T follicular helper cell (primary cell): Measurements from ENCODE around the gene TFPT.
A peak's percentile ranks its signal among the peaks of the same experiment; 100 is the strongest.
"Not testable (repeated sequence)": the region's sequence is repeated elsewhere in the genome, so short reads cannot be mapped to it uniquely, and the experiment has no call there.

ENCODE experiments used
- DNase-seq: peaks from one replicate; pipeline ENCODE4 v3.0.0-alpha.2; 2020; ENCODE audit warnings: low read depth

Gene TFPT

DNA sequence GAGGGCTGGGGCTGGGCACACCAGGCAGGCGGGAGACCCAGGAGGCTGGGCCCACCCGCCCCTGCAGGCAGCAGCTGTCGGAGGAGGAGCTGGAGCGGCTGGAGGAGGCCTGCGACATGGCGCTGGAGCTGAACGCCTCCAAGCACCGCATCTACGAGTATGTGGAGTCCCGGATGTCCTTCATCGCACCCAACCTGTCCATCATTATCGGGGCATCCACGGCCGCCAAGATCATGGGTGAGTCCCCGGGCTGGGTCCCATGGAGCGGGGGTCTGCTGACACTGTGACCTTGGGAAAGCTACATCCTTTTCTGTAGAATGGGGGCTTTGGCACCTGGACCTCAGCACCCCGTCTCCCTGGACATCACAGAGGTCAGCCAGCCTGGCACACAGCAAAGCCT, 8.2 kb upstream of the TFPT start:
- DNase-seq: no peak

- no peak for DNase-seq
These were observed 5.8 kb upstream of the TFPT start for GRCh38 chr19:54121259-54121658.

- DNase-seq: peak; percentile 36
These were observed 933 bp downstream of the TFPT start for GRCh38 chr19:54114340-54115108.

GRCh38 chr19:54109651-54110050, 5.8 kb downstream of the TFPT start:
- DNase-seq: no peak

GRCh38 chr19:54108496-54108895, 7.0 kb downstream of the TFPT start:
- no peak for DNase-seq

- DNase-seq: no peak
These were observed 7.5 kb downstream of the TFPT start for GRCh38 chr19:54107876-54108490.

GRCh38 chr19:54106716-54107115, 8.7 kb downstream of the TFPT start:
- DNase-seq: no peak

- DNase-seq: no peak
These were observed 9.7 kb downstream of the TFPT start for GRCh38 chr19:54105796-54106195.

GRCh38 chr19:54104998-54105715, 10.3 kb downstream of the TFPT start:
- DNase-seq: no peak

DNA sequence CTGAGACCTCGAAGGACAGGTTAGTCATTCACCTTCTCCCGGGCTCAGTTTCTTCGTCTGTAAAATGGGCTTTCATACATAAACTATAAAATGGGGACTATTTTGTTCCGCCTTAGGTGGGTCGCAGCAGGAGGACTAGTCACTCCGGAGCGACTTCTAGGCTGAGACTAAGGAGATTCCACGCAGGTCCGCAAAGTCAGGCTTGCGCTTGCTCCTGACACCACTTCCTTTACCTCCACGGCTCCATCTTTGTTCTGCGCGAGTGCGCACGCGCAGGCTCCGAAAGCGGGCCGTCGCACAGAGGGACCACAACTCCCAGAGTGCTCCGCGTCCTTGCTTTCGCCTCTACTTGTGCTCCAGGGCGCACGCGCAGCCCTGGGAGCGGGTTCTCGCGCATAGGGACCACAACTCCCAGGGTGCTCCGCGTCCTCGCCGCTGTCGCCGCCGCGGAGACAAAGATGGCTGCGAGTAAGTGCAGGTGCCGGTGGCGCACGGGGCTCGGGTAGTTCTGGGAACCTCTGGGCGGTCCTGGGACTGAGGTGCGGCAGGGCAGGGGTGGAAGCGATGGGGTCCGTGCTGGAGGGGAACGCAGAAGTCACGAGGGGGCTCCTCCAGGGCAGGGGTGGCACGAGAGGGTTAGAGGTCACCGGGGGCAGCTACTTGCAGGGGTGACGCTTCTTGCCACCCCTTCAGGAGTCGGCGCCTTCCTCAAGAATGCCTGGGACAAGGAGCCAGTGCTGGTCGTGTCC, 12.9 kb downstream of the TFPT start, which contains the start of gene NDUFA3:
Gene NDUFA3, plus strand, starts transcription at position 435 of the 749 bp plus-strand sequence. Its CDS starts 24 bp downstream, at position 459.
- DNase-seq: peak; percentile 97

DNA sequence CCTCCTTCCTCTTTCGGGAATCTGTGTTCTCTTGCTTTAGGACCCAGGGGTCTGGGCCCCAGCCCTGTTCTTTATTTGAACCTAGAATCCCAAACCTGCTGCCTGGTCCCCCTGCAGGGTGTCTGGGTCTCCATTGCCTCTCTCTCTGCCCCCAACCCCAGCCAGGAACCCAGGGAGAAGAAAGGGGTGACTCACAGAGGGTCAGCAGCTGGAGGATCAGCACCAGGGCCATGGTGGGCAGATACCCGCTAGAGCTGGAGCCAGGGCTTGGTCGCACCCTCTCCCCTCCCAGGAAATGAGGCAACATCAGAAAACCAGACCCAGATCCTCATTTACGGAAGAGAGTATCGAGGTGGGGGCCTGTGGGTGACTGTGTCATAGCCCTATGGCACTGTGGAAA, 14.9 kb downstream of the TFPT start, which contains the start of gene OSCAR:
Gene OSCAR, minus strand, starts transcription at position 243 of the 400 bp plus-strand sequence. Its CDS starts 11 bp downstream, at position 232.
- DNase-seq: no peak

DNA sequence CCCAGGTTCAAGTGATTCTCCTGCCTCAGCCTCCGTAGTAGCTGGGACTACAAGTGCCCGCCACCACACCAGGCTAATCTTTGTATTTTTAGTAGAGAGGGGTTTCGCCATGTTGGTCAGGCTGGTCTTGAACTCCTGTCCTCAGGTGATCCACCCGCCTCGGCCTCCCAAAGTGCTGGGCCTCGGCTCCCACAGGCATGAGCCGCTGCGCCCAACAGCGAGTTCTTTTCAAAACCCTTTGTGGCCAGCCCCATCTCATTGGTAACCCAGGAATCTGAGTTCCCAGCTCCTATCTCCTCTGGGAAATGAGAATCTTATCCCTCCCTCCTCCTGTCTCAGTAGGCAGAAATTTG, 15.6 kb downstream of the TFPT start:
- DNase-seq: not testable (repeated sequence)

GRCh38 chr19:54099190-54099902, 16.1 kb downstream of the TFPT start:
- DNase-seq: no peak

DNA sequence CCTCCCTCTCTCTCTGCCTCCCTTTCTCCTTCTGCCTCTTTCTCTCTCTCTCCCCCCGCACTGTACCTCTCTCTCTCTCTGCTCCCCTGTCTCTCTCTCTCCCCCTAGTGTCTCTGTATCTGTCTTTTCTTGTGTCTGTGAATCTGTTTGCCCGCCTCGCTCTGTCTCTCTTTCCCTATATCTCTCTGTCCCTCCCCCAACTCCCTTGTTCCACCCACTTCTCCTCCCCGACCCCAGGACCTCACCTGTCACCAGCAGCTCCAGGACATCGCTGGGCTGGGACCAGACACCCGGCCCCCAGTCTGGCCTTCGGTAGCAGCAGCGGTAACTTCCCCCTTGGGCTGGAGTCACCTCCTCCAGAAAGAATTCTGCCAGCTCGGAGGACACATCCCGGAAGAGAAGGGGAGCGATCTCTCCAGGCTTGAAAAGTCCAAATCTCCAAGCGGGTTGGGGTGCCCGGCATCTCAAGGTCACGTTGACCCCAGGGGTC, 18.8 kb downstream of the TFPT start:
- no peak for DNase-seq

GRCh38 chr19:54095859-54096616, 19.4 kb downstream of the TFPT start:
- peak; percentile 15 for DNase-seq

DNA sequence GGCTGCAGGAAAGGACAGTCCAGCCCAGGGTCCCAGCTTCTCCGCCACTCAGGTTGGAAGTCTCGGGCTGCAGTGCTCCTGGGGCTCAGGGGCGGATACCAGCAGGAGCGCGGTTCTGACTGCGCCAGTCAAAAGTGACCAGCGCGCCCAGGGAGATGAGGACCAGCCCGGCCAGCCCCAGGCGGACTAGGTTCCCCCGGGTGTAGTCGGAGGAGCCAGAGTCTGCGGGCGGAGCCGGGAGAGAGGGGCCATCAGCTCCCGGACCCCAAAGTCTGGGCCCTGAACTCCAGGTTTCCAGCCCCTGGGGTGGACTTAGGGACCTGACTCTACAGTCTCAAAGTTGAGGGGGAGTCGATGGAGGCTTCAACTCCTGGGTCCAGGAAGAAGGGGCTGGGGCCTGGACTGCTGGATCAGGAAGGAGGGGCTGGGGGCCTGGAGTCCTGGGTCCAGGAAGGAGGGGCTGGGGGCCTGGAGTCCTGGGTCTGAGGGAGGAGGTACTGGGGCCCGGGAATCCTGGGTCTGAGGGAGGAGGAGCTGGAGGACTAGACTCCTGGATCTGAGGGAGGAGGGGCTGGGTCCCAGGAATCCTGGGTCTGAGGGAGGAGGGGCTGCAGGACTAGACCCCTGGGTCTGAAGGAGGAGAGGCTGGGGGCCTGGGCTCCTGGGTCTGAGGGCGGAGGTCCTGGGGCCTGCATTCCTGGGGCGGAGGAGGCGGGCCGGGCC, 20.2 kb downstream of the TFPT start:
- DNase-seq: no peak

- DNase-seq: no peak
These were observed 20.9 kb downstream of the TFPT start for GRCh38 chr19:54094426-54095000.

DNA sequence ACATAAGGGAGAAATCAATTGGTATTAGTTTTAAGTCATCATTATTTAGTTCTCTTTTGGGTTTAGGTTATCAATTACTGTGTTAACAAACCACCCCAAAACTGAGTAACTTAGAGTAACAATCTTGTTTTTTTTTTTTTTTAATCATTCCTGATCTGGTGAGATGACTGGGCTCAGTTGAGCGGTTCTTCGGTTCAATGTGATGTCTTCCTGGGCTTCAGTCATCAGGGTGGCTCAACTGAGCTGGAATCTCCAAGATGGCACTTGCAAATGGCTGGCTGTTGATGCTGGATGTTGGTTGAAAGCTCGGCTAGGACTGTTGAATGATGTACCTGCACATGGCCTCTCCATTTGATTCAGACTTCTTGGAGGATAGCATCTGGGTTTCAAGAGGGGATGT, 31.0 kb downstream of the TFPT start:
- no peak for DNase-seq

DNA sequence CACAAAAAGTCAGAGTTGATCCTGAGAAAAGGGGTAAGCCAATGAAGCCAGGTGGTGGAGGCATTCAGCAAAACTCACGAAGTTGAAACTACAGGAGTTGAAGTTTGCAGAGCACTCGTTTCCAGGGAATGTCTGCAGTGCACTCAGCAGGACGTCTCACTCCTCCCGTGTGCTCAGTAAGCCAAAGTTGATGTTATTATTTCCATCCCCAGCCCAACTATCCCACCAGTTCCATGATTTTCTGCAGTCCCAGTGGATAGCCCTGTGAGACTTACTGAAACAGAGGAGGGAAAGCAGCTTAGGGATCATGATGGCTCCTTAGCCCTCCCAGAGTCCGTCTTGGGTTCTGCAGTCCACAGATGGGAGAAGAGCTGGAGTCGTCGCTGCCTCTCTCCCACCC, 34.4 kb downstream of the TFPT start, which contains the start of gene TARM1:
Gene TARM1, minus strand, starts transcription at position 334 of the 400 bp plus-strand sequence. Its CDS starts 25 bp downstream, at position 309.
- no peak for DNase-seq
